ENCODE results near the gene CHD5. TPM values are rescaled to one million over a fixed set of nuclear protein-coding genes. Genes with fewer than 3 reads are reported as not detected.

The CHD5 gene
- polyA plus RNA-seq, 1 donor from 2014 or later = 22.0 TPM

- Histone ChIP-seq H3K9me3 (ENCODE audit: low read length) (no peaks in the 10 kb centered on the region), H2AFZ (ENCODE audit: low read depth, low read length) (no peak overlapping the region), H3K36me3 (ENCODE audit: insufficient read depth, low read length) (no peaks in the 10 kb centered on the region), H3K9me2 (ENCODE audit: insufficient read depth, low read length) (no peaks in the 10 kb centered on the region), H3K9ac (ENCODE audit: low read length) (no peak overlapping the region), H4K20me1 (ENCODE audit: insufficient read depth) (no peaks in the 10 kb centered on the region), H3F3A (ENCODE audit: insufficient read depth, low read length, poor library complexity, severe bottlenecking) (no peaks in the 10 kb centered on the region), H3K27ac (ENCODE audit: low read length) (no peak overlapping the region), H3K27me3 (ENCODE audit: insufficient read depth, low read depth, low read length) (no peaks in the 10 kb centered on the region), H3K4me2 (ENCODE audit: low read length) (no peak overlapping the region), H3K79me2 (replicated peaks; ENCODE audit: insufficient read depth, low read length) (no peaks in the 10 kb centered on the region), H3K4me3 (ENCODE audit: low read length) (no peak overlapping the region)
- no peak for TF ChIP-seq POLR2AphosphoS5 (IDR thresholded peaks at IDR 0.05)
- TF ChIP-seq EZH2 (IDR thresholded peaks at IDR 0.05; ENCODE audit: borderline replicate concordance, insufficient read depth, low read length, poor library complexity, severe bottlenecking) = no peak
- no peak for TF ChIP-seq SMC3 (conservative IDR thresholded peaks at IDR 0.05; ENCODE audit: poor library complexity)
- TF ChIP-seq RAD21 (conservative IDR thresholded peaks at IDR 0.05) = no peak
- TF ChIP-seq TAF1 (IDR thresholded peaks at IDR 0.05; ENCODE audit: low read depth) = no peak
- TF ChIP-seq CTCF (IDR thresholded peaks at IDR 0.05; ENCODE audit: poor library complexity, severe bottlenecking) = no peak
- no peak for TF ChIP-seq EP300 (conservative IDR thresholded peaks at IDR 0.05; ENCODE audit: poor library complexity, severe bottlenecking)
- no peak for TF ChIP-seq MXI1 (conservative IDR thresholded peaks at IDR 0.05; ENCODE audit: poor library complexity, severe bottlenecking)
- no peak for TF ChIP-seq REST (IDR thresholded peaks at IDR 0.05; ENCODE audit: borderline replicate concordance)
These were observed 82.3 kb downstream of the CHD5 start for GRCh38 chr1:6097824-6098223.

GRCh38 chr1:6097117-6097595 is 83.0 kb downstream of the CHD5 start:
- no peak overlapping the region for H3K9ac ChIP-seq (ENCODE audit: low read length)
- H2AFZ ChIP-seq (ENCODE audit: low read depth, low read length) = no peak overlapping the region
- no peaks in the 10 kb centered on the region for H4K20me1 ChIP-seq (ENCODE audit: insufficient read depth)
- TF ChIP-seq EP300 (conservative IDR thresholded peaks at IDR 0.05; ENCODE audit: poor library complexity, severe bottlenecking) = no peak
- no peak for TF ChIP-seq REST (IDR thresholded peaks at IDR 0.05; ENCODE audit: borderline replicate concordance)
- TF ChIP-seq EZH2 (IDR thresholded peaks at IDR 0.05; ENCODE audit: borderline replicate concordance, insufficient read depth, low read length, poor library complexity, severe bottlenecking) = no peak
- TF ChIP-seq TAF1 (IDR thresholded peaks at IDR 0.05; ENCODE audit: low read depth) = no peak
- TF ChIP-seq POLR2AphosphoS5 (IDR thresholded peaks at IDR 0.05) = no peak
- TF ChIP-seq MXI1 (conservative IDR thresholded peaks at IDR 0.05; ENCODE audit: poor library complexity, severe bottlenecking) = no peak
- TF ChIP-seq SMC3 (conservative IDR thresholded peaks at IDR 0.05; ENCODE audit: poor library complexity) = no peak
- TF ChIP-seq CTCF (IDR thresholded peaks at IDR 0.05; ENCODE audit: poor library complexity, severe bottlenecking) = no peak
- no peak overlapping the region for H3K27ac ChIP-seq (ENCODE audit: low read length)
- H3K36me3 ChIP-seq (ENCODE audit: insufficient read depth, low read length) = no peaks in the 10 kb centered on the region
- no peaks in the 10 kb centered on the region for H3K27me3 ChIP-seq (ENCODE audit: insufficient read depth, low read depth, low read length)
- H3K9me2 ChIP-seq (ENCODE audit: insufficient read depth, low read length) = no peaks in the 10 kb centered on the region
- H3K9me3 ChIP-seq (ENCODE audit: low read length) = no peaks in the 10 kb centered on the region
- H3K4me2 ChIP-seq (ENCODE audit: low read length) = no peak overlapping the region
- no peaks in the 10 kb centered on the region for H3F3A ChIP-seq (ENCODE audit: insufficient read depth, low read length, poor library complexity, severe bottlenecking)
- H3K79me2 ChIP-seq (replicated peaks; ENCODE audit: insufficient read depth, low read length) = no peaks in the 10 kb centered on the region
- H3K4me3 ChIP-seq (ENCODE audit: low read length) = no peak overlapping the region

Data from neural cell (in vitro differentiated cells).